Mesenchymal stem cell (in vitro differentiated cells and primary cell): Measurements from ENCODE around the gene C22orf23.

Experiments
- DNase-seq: peaks from one replicate; pipeline ENCODE4 v3.0.0-alpha.2; 2013
- H2AFZ ChIP-seq: one replicate; pipeline ENCODE4 v1.6.1; 2013; ENCODE audit warnings: low read depth, mild to moderate bottlenecking, control low read depth, inconsistent platforms, low read length, moderate library complexity
- H2AK5ac ChIP-seq: 2 replicates; pipeline ENCODE4 v1.6.1; 2013; ENCODE audit warnings: low read length, moderate library complexity, mild to moderate bottlenecking, inconsistent platforms; ENCODE audit not compliant: severe bottlenecking
- H2BK120ac ChIP-seq: one replicate; pipeline ENCODE4 v1.6.1; 2013; ENCODE audit warnings: low read depth, mild to moderate bottlenecking, inconsistent platforms, low read length, moderate library complexity
- H2BK12ac ChIP-seq, 2 experiments: one replicate each; pipeline ENCODE4 v1.6.1; 2013; ENCODE audit warnings: inconsistent platforms in 2 of 2, low read length in 2 of 2, mild to moderate bottlenecking in 2 of 2, moderate library complexity in 2 of 2, control low read depth in 1 of 2
- H2BK15ac ChIP-seq: one replicate; pipeline ENCODE4 v1.6.1; 2013; ENCODE audit warnings: mild to moderate bottlenecking, low read depth, inconsistent platforms; ENCODE audit not compliant: poor library complexity, severe bottlenecking
- H2BK5ac ChIP-seq: 2 replicates; pipeline ENCODE4 v1.6.1; 2013; ENCODE audit warnings: low read depth, mild to moderate bottlenecking, low read length, control low read depth, inconsistent platforms; ENCODE audit not compliant: poor library complexity, severe bottlenecking
- H3K14ac ChIP-seq, 2 experiments: one replicate each; pipeline ENCODE4 v1.6.1; 2013; ENCODE audit warnings: inconsistent platforms in 2 of 2, low read length in 2 of 2, control low read depth in 1 of 2, mild to moderate bottlenecking in 1 of 2, moderate library complexity in 1 of 2
- H3K18ac ChIP-seq, 2 experiments: one replicate each; pipeline ENCODE4 v1.6.1; 2013; ENCODE audit warnings: inconsistent platforms in 2 of 2, low read length in 2 of 2, control low read depth in 1 of 2, low read depth in 1 of 2, mild to moderate bottlenecking in 1 of 2
- H3K23ac ChIP-seq, 2 experiments: one replicate each; pipeline ENCODE4 v1.6.1; 2013; ENCODE audit warnings: inconsistent platforms in 2 of 2, low read length in 2 of 2, mild to moderate bottlenecking in 2 of 2, moderate library complexity in 2 of 2, control low read depth in 1 of 2
- H3K27ac ChIP-seq: 2 replicates; pipeline ENCODE4 v1.5.1; 2013; ENCODE audit warnings: mild to moderate bottlenecking, moderate library complexity, low read length, control low read depth, inconsistent platforms; ENCODE audit not compliant: poor library complexity, severe bottlenecking
- H3K27me3 ChIP-seq, 2 experiments: 2 replicates each; pipeline versions ENCODE4 v1.6.1 to v1.7.0; 2013; ENCODE audit warnings: low read length in 2 of 2, mild to moderate bottlenecking in 2 of 2, moderate library complexity in 2 of 2, control low read depth in 1 of 2, inconsistent platforms in 1 of 2; ENCODE audit not compliant: control insufficient read depth in 1 of 2, insufficient read depth in 1 of 2
- H3K36me3 ChIP-seq, 2 experiments: 2 replicates each; pipeline versions ENCODE4 v1.6.1 to v1.7.0; 2013; ENCODE audit warnings: low read length in 2 of 2, control low read depth in 1 of 2, inconsistent platforms in 1 of 2, low read depth in 1 of 2, mild to moderate bottlenecking in 1 of 2; ENCODE audit not compliant: insufficient read depth in 2 of 2, control insufficient read depth in 1 of 2
- H3K4ac ChIP-seq, 2 experiments: one replicate each; pipeline ENCODE4 v1.6.1; 2013; ENCODE audit warnings: inconsistent platforms in 2 of 2, low read length in 2 of 2, mild to moderate bottlenecking in 2 of 2, moderate library complexity in 2 of 2, control low read depth in 1 of 2, low read depth in 1 of 2
- H3K4me1 ChIP-seq: 2 replicates; pipeline ENCODE4 v1.6.1; 2013; ENCODE audit warnings: low read depth, low read length, control low read depth; ENCODE audit not compliant: control insufficient read depth, insufficient read depth
- H3K4me2 ChIP-seq: 2 replicates; pipeline ENCODE4 v1.6.1; 2013; ENCODE audit warnings: low read length, mild to moderate bottlenecking, inconsistent platforms; ENCODE audit not compliant: poor library complexity, severe bottlenecking
- H3K4me3 ChIP-seq, 2 experiments: 2 replicates each; pipeline versions ENCODE4 v1.5.1 to v1.7.0; 2013; ENCODE audit warnings: low read length in 2 of 2, mild to moderate bottlenecking in 2 of 2, control low read depth in 1 of 2, low read depth in 1 of 2; ENCODE audit not compliant: insufficient read depth in 1 of 2
- H3K79me1 ChIP-seq: replicated peaks from 2 replicates; pipeline ENCODE4 v1.6.1; 2013; ENCODE audit warnings: mild to moderate bottlenecking, control low read depth, low read length, inconsistent platforms; ENCODE audit not compliant: poor library complexity, severe bottlenecking
- H3K9ac ChIP-seq: 2 replicates; pipeline ENCODE4 v1.7.0; 2013; ENCODE audit warnings: mild to moderate bottlenecking, low read length, moderate library complexity
- H3K9me3 ChIP-seq: 2 replicates; pipeline ENCODE4 v1.7.0; 2013; ENCODE audit warnings: mild to moderate bottlenecking, low read length; ENCODE audit not compliant: control insufficient read depth
- H4K8ac ChIP-seq: one replicate; pipeline ENCODE4 v1.6.1; 2013; ENCODE audit warnings: inconsistent platforms, mild to moderate bottlenecking, low read length, moderate library complexity
- H4K91ac ChIP-seq: one replicate; pipeline ENCODE4 v1.6.1; 2013; ENCODE audit warnings: mild to moderate bottlenecking, low read length, inconsistent platforms
- WGBS: methylation state at CpG from one replicate; pipeline ENCODE4 v1.1.7; 2013; ENCODE audit warnings: mixed read lengths; 5-methylcytosine and 5-hydroxymethylcytosine counted together

C22orf23 gene

DNA sequence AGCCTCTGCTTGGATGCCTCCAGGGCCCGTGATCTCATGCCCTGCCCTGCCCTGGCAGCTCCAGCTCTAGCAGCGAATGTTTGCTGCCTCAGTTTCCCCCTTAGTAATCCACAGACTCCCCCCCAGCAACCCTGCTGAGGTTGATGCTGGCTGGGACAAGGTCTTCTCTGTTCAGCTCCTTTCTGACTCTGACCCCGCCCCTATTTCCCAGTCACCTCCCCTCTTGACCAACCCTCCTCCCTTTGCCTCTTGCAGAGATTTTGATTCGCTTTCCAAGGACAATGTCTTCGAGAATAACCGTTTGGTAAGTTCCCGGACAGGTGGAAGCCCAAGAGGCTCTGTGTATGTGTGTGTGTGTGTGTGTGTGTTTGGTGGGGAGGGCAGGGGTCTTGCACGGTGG lies 41.7 kb downstream of the C22orf23 start:
- Histone ChIP-seq H2BK120ac (no peak overlapping the region), H3K4me1 (peaks cover 45% of the 10 kb centered on the region), H2AK5ac (no peak overlapping the region), H3K14ac (no peak overlapping the region), H3K4ac (no peak overlapping the region), H3K27me3 (no peaks in the 10 kb centered on the region), H4K8ac (no peak overlapping the region), H3K9ac (no peak overlapping the region), H3K27ac (peak overlapping the region; percentile 66), H4K91ac (no peak overlapping the region), H2BK15ac (no peak overlapping the region), H2AFZ (no peak overlapping the region), H3K36me3 (peaks cover 49 to 51% of the 10 kb centered on the region in 2 experiments), H3K79me1 (peaks cover 28% of the 10 kb centered on the region), H2BK5ac (no peak overlapping the region), H3K18ac (no peak overlapping the region), H3K23ac (no peak overlapping the region), H2BK12ac (no peak overlapping the region), H3K4me3 (peak overlapping the region in 1 of 2 experiments; percentile 10), H3K4me2 (no peak overlapping the region), H3K9me3 (no peaks in the 10 kb centered on the region)
- DNase-seq: no peak
- WGBS: 90% methylated on average over 3 of the region's 8 CpGs

DNA sequence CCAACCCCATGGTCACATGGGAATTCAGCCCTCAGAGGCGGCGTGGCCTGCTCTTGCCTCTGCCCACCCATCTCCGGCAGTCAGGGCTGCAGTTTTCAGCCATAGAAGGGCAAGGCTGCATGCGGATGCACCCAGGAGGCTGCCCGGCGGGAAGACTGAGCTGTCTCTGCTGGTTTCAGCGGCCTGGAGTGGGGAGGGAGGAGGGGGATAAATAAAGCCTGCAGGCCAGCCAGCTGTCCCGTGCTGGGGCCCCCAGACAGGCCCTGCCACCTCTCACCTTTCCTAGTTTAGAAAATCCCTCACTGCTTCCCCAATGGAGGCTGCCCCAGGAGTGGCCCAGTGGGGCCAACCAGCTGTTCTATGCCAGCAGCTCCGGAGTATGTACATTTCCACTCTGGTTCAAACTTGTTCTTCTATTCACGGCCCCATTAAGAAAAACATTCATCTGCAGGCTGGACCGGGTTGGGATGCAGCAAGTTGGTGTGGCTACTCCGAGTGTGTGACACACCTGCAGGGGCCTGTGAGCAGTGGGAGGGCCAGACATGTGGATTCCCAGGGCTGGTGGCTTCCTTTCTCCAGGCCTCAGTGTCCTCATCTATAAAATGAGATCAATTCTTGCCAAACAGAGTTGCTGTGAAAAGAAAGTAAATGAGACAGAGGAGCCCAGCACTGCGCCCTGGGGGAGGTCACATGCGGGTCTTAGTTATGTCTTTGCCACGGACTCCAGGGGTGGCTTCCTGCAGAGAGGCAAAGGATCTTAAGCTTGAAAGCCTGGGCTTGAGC lies 42.3 kb downstream of the C22orf23 start:
- no peak overlapping the region for H2BK15ac ChIP-seq
- H3K9ac ChIP-seq: no peak overlapping the region
- no peak overlapping the region for H3K4me3 ChIP-seq
- H2BK5ac ChIP-seq: no peak overlapping the region
- no peak overlapping the region for H3K4ac ChIP-seq
- no peak overlapping the region for H2BK120ac ChIP-seq
- H3K9me3 ChIP-seq: no peaks in the 10 kb centered on the region
- H2AK5ac ChIP-seq: no peak overlapping the region
- H4K8ac ChIP-seq: no peak overlapping the region
- peak overlapping the region; percentile 0 for H3K4me2 ChIP-seq
- H3K27me3 ChIP-seq: no peaks in the 10 kb centered on the region
- H3K27ac ChIP-seq: peak overlapping the region; percentile 66
- peaks cover 23% of the 10 kb centered on the region for H3K79me1 ChIP-seq
- no peak for DNase-seq
- H4K91ac ChIP-seq: no peak overlapping the region
- no peak overlapping the region for H3K14ac ChIP-seq
- H2BK12ac ChIP-seq: no peak overlapping the region
- H2AFZ ChIP-seq: no peak overlapping the region
- no peak overlapping the region for H3K23ac ChIP-seq
- no peak overlapping the region for H3K18ac ChIP-seq
- 79% methylated on average over 15 of the region's 15 CpGs for WGBS
- peaks cover 42 to 45% of the 10 kb centered on the region in 2 experiments for H3K36me3 ChIP-seq
- H3K4me1 ChIP-seq: peaks cover 46% of the 10 kb centered on the region

DNA sequence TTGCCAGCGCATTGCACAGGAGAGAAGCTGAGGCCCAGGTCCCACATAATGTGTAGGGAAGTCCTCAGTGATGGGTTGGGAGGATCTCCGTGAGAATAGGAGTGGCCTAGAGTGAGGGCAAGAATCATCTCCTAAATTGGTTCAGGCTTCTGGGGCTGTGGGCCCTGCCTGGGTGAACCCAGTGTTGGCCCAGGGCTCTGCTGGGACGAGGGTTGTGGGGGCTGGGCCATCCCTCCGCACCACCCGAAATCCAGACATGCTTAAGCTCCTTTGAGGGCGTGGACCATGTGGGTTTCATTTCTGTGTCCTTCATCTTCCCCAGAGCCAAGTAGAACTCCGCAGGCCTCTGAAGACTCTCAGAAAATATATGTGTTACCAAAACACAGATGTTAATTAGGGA lies 43.6 kb downstream of the C22orf23 start:
- no peak overlapping the region for H2BK120ac ChIP-seq
- no peak overlapping the region for H4K91ac ChIP-seq
- no peak overlapping the region for H3K18ac ChIP-seq
- 96% methylated on average over 5 of the region's 7 CpGs for WGBS
- no peak overlapping the region for H2BK15ac ChIP-seq
- H3K79me1 ChIP-seq: peaks cover 17% of the 10 kb centered on the region
- H3K4ac ChIP-seq: no peak overlapping the region
- H3K27ac ChIP-seq: no peak overlapping the region
- peak overlapping the region; percentile 65 for H3K9ac ChIP-seq
- no peak overlapping the region for H2AK5ac ChIP-seq
- DNase-seq: no peak
- H2BK12ac ChIP-seq: no peak overlapping the region
- peaks cover 56% of the 10 kb centered on the region for H3K4me1 ChIP-seq
- H3K4me2 ChIP-seq: no peak overlapping the region
- no peaks in the 10 kb centered on the region for H3K27me3 ChIP-seq
- H2AFZ ChIP-seq: no peak overlapping the region
- H3K23ac ChIP-seq: no peak overlapping the region
- H2BK5ac ChIP-seq: no peak overlapping the region
- H3K14ac ChIP-seq: no peak overlapping the region
- no peaks in the 10 kb centered on the region for H3K9me3 ChIP-seq
- no peak overlapping the region for H4K8ac ChIP-seq
- H3K4me3 ChIP-seq: peak overlapping the region in 1 of 2 experiments; percentile 58
- peaks cover 32 to 34% of the 10 kb centered on the region in 2 experiments for H3K36me3 ChIP-seq

DNA sequence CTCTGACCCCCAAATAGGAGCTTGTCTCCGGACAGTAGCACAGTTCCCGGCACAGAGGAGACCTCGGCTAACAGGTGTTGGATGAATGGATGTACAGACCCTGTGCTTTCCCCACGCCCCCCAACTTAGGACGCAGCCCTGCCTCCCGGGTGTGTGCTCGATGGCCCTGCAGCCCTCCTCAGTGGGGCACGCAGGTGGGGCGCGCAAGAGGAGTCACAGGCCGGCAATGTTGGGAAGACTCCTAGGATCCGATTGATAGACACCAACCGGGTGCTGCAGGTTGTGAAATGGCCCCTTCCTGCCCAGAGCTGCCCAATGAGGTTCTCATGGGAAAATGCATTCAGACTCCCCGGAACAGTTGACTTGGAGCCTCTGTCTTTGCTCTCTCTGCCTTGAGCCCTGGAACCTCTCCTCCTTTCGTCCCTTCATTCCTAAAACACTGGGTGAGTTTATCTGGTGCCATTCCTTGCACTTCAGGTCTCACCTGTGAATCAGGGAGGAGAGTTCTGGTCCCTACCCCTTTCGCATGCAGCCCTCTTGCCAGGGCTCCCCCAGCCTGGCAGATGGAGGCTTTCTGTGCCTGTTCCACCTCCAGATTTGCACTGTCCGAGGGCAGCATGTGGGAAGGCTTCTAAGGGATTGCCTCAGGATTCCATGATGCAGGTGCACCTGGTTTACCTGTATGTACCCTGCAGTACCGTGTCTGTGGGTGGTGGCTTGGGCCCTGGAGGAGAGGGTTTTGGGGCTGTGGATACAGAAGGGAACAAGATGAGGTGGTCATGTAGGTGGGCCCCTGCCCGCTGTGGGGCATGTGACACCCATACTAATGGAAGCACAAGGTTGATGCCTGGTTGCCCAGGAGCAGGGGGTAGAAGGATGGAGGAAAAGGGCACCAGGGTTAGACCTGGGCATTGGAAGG lies 46.1 kb downstream of the C22orf23 start:
- H3K23ac ChIP-seq: no peak overlapping the region

More for the DNA sequence above, 46.1 kb downstream of the C22orf23 start:
- Histone ChIP-seq H2BK12ac (peak overlapping the region in 1 of 2 experiments; percentile 12), H3K27me3 (no peaks in the 10 kb centered on the region), H3K4me3 (peak overlapping the region; percentile 94 to 97), H3K9ac (peak overlapping the region; percentile 93), H3K4me1 (peaks cover 55% of the 10 kb centered on the region), H3K4ac (peak overlapping the region in 1 of 2 experiments; percentile 97), H3K36me3 (peaks cover 16 to 17% of the 10 kb centered on the region in 2 experiments), H2BK15ac (no peak overlapping the region), H2BK120ac (no peak overlapping the region), H2BK5ac (no peak overlapping the region), H2AK5ac (peak overlapping the region; percentile 3), H3K79me1 (peaks cover 8% of the 10 kb centered on the region), H4K8ac (no peak overlapping the region), H4K91ac (peak overlapping the region; percentile 1), H3K14ac (peak overlapping the region in 1 of 2 experiments; percentile 23), H3K27ac (peak overlapping the region; percentile 19), H3K4me2 (peak overlapping the region; percentile 90), H3K18ac (peak overlapping the region; percentile 97 to 99), H2AFZ (no peak overlapping the region), H3K9me3 (no peaks in the 10 kb centered on the region)
- DNase-seq: peak; percentile 54
- 74% methylated on average over 19 of the region's 19 CpGs for WGBS
